ENCODE results near the gene POLN.

The POLN gene

GRCh38 chr4:2083116-2083825 is 158.7 kb downstream of the POLN start:
- no peak for DNase-seq (ENCODE audit: low read depth)

- DNase-seq (ENCODE audit: low read depth), result no peak
Observed at GRCh38 chr4:2082627-2083026, 159.3 kb downstream of the POLN start.

- no peak for DNase-seq (ENCODE audit: low read depth)
Observed at GRCh38 chr4:2082118-2082517, 159.8 kb downstream of the POLN start.

GRCh38 chr4:2081540-2081939 is 160.4 kb downstream of the POLN start:
- DNase-seq (ENCODE audit: low read depth), result no peak

- no peak for DNase-seq (ENCODE audit: low read depth)
Observed at GRCh38 chr4:2080429-2081300, 161.3 kb downstream of the POLN start.

- DNase-seq (ENCODE audit: low read depth), result no peak
Observed at GRCh38 chr4:2079926-2080325, 162.0 kb downstream of the POLN start.

- DNase-seq (ENCODE audit: low read depth), result no peak
Observed at GRCh38 chr4:2079006-2079405, 162.9 kb downstream of the POLN start.

- DNase-seq (ENCODE audit: low read depth), result no peak
Observed at GRCh38 chr4:2078584-2078983, 163.3 kb downstream of the POLN start.

- DNase-seq (ENCODE audit: low read depth), result no peak
Observed at GRCh38 chr4:2077537-2078460, 164.1 kb downstream of the POLN start.

GRCh38 chr4:2076908-2077536 is 164.9 kb downstream of the POLN start:
- DNase-seq (ENCODE audit: low read depth), result no peak

GRCh38 chr4:2075987-2076907 is 165.7 kb downstream of the POLN start:
- DNase-seq (ENCODE audit: low read depth), result no peak

- DNase-seq (ENCODE audit: low read depth), result no peak
Observed at GRCh38 chr4:2075171-2075986, 166.5 kb downstream of the POLN start.

- DNase-seq (ENCODE audit: low read depth), result no peak
Observed at GRCh38 chr4:2074588-2074987, 167.3 kb downstream of the POLN start.

GRCh38 chr4:2073808-2074481 is 168.0 kb downstream of the POLN start:
- DNase-seq (ENCODE audit: low read depth), result no peak

GRCh38 chr4:2072971-2073807 is 168.7 kb downstream of the POLN start:
- DNase-seq (ENCODE audit: low read depth), result no peak

GRCh38 chr4:2071912-2072867 is 169.7 kb downstream of the POLN start:
- no peak for DNase-seq (ENCODE audit: low read depth)

GRCh38 chr4:2071252-2071911 is 170.5 kb downstream of the POLN start:
- DNase-seq (ENCODE audit: low read depth), result no peak
